Astrocyte (in vitro differentiated cells and primary cell): Measurements from ENCODE around the gene TNFRSF8. TPM values are rescaled to one million over a fixed set of nuclear protein-coding genes. Genes with fewer than 3 reads are reported as not detected.

ENCODE experiments used
- DNase-seq: peaks from one replicate; pipeline ENCODE4 v3.0.0-alpha.2; 2010; ENCODE audit warnings: low read depth
- FAIRE-seq: peaks from 2 replicates; lab custom pipeline; 2011; peaks lifted over from hg19 to GRCh38; lab: Jason Lieb, UNC
- H2AFZ ChIP-seq: 2 replicates; pipeline ENCODE4 v1.6.0; 2012; ENCODE audit warnings: low read depth, low read length, inconsistent platforms
- H3K27ac ChIP-seq: 2 replicates; pipeline ENCODE4 v1.5.1; 2011; ENCODE audit warnings: low read depth, low read length, inconsistent platforms
- H3K27me3 ChIP-seq: 2 replicates; pipeline ENCODE4 v1.6.0; 2011; ENCODE audit warnings: low read length, inconsistent platforms; ENCODE audit not compliant: insufficient read depth
- H3K36me3 ChIP-seq: 2 replicates; pipeline ENCODE4 v1.5.1; 2011; ENCODE audit warnings: low read length, inconsistent platforms; ENCODE audit not compliant: insufficient read depth
- H3K4me1 ChIP-seq: 2 replicates; pipeline ENCODE4 v1.5.1; 2011; ENCODE audit warnings: low read length, inconsistent platforms; ENCODE audit not compliant: insufficient read depth
- H3K4me2 ChIP-seq: 2 replicates; pipeline ENCODE4 v1.6.0; 2012; ENCODE audit warnings: low read length, inconsistent platforms
- H3K4me3 ChIP-seq: 2 replicates; pipeline ENCODE4 v1.5.1; 2011; ENCODE audit warnings: low read depth, mild to moderate bottlenecking, low read length, inconsistent platforms; ENCODE audit not compliant: insufficient read depth
- H3K79me2 ChIP-seq: 2 replicates; pipeline ENCODE4 v1.6.0; 2012; ENCODE audit warnings: mild to moderate bottlenecking, low read length, inconsistent platforms; ENCODE audit not compliant: insufficient read depth
- H3K9ac ChIP-seq: 2 replicates; pipeline ENCODE4 v1.6.0; 2012; ENCODE audit warnings: mild to moderate bottlenecking, low read length, inconsistent platforms
- H3K9me3 ChIP-seq: 2 replicates; pipeline ENCODE4 v1.5.1; 2012; ENCODE audit warnings: low read depth, mild to moderate bottlenecking, low read length, inconsistent platforms; ENCODE audit not compliant: insufficient read depth
- H4K20me1 ChIP-seq: 2 replicates; pipeline ENCODE4 v1.6.0; 2012; ENCODE audit warnings: low read length, inconsistent platforms; ENCODE audit not compliant: insufficient read depth
- H3K27ac Mint-ChIP-seq: one replicate; pipeline ENCODE4 v1.8.0; 2021; ENCODE audit warnings: mild to moderate bottlenecking, mixed read lengths; ENCODE audit not compliant: unreplicated experiment
- H3K27me3 Mint-ChIP-seq: one replicate; pipeline ENCODE4 v1.8.0; 2021; ENCODE audit warnings: low read depth, mixed read lengths; ENCODE audit not compliant: unreplicated experiment
- H3K36me3 Mint-ChIP-seq: one replicate; pipeline ENCODE4 v1.8.0; 2021; ENCODE audit warnings: low read depth, mixed read lengths; ENCODE audit not compliant: unreplicated experiment
- H3K4me1 Mint-ChIP-seq: one replicate; pipeline ENCODE4 v1.8.0; 2021; ENCODE audit warnings: low read depth, mixed read lengths; ENCODE audit not compliant: unreplicated experiment
- H3K4me3 Mint-ChIP-seq: one replicate; pipeline ENCODE4 v1.8.0; 2021; ENCODE audit warnings: mild to moderate bottlenecking, moderate library complexity, mixed read lengths; ENCODE audit not compliant: unreplicated experiment
- H3K9me3 Mint-ChIP-seq: one replicate; pipeline ENCODE4 v1.8.0; 2021; ENCODE audit warnings: mild to moderate bottlenecking, mixed read lengths; ENCODE audit not compliant: unreplicated experiment
- EZH2 ChIP-seq: IDR thresholded peaks from 2 replicates; pipeline ENCODE4 v1.6.1; 2012; ENCODE audit warnings: mild to moderate bottlenecking, low read length, inconsistent platforms; ENCODE audit not compliant: insufficient read depth
- total RNA-seq: library from RNA; stranded (reverse); gene quantifications from 2 replicates; pipeline ENCODE4 v1.2.1, GENCODE V29; 2021
- TF ChIP-seq, protein P1 (sequence below): IDR thresholded peaks from 2 replicates; pipeline ENCODE4 v1.5.1; 2011; ENCODE audit warnings: low read depth, mild to moderate bottlenecking, inconsistent platforms, low read length, moderate library complexity; ENCODE audit not compliant: insufficient read depth

TNFRSF8 gene
- total RNA-seq, 1 donor from 2014 or later, result 0.16 TPM

DNA sequence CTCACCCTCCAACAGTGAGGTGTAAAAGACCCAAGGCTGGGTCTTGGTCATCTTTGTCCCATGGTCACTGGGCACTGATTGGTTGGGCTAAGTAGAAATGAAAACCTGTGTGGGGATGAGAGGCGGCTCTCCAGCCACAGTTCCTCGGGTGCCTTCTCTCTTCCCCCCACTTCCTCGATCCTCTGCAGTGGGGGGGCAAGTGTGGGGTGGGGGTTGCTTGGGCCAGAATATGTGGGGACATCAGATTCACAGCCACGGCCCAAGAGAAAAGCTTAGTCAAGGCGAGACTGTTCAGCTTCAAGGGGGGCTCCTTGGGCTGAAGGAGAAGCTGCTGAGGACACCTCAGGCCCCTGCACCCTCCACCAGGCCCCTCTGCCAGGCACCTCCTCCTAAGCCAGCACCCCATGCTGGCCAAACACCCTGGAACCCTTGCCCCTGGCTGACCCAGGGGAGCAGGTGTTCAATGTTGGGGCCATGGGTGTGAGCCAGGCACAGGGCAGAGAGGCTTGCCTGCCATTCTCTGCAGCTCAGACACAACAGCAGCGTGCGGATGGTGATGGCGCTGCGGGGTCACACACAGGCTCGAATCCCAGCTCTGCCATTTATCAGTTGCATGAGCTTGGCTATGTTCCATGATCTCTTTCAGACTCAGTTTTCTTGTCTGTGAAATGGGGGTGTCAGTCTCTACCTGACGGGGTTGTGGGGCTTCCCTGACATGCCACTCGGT lies 82.7 kb downstream of the TNFRSF8 start:
- Histone ChIP-seq H4K20me1 (no peaks in the 10 kb centered on the region), H3K4me3 (no peak overlapping the region), H3K4me1 (peaks cover 10% of the 10 kb centered on the region), H3K27me3 (no peaks in the 10 kb centered on the region), H2AFZ (no peak overlapping the region), H3K79me2 (no peaks in the 10 kb centered on the region), H3K36me3 (no peaks in the 10 kb centered on the region), H3K9me3 (no peaks in the 10 kb centered on the region), H3K9ac (no peak overlapping the region), H3K27ac (no peak overlapping the region), H3K4me2 (no peak overlapping the region)
- no peaks in the 10 kb centered on the region for H3K36me3 Mint-ChIP-seq
- no peak overlapping the region for H3K27ac Mint-ChIP-seq
- H3K4me3 Mint-ChIP-seq, result no peak overlapping the region
- DNase-seq (no peak), FAIRE-seq (no peak)
- peaks cover 2% of the 10 kb centered on the region for H3K9me3 Mint-ChIP-seq
- H3K4me1 Mint-ChIP-seq, result peaks cover 7% of the 10 kb centered on the region
- peaks cover 37% of the 10 kb centered on the region for H3K27me3 Mint-ChIP-seq
- TF ChIP-seq EZH2, result no peak
- TF ChIP-seq, protein P1, sequence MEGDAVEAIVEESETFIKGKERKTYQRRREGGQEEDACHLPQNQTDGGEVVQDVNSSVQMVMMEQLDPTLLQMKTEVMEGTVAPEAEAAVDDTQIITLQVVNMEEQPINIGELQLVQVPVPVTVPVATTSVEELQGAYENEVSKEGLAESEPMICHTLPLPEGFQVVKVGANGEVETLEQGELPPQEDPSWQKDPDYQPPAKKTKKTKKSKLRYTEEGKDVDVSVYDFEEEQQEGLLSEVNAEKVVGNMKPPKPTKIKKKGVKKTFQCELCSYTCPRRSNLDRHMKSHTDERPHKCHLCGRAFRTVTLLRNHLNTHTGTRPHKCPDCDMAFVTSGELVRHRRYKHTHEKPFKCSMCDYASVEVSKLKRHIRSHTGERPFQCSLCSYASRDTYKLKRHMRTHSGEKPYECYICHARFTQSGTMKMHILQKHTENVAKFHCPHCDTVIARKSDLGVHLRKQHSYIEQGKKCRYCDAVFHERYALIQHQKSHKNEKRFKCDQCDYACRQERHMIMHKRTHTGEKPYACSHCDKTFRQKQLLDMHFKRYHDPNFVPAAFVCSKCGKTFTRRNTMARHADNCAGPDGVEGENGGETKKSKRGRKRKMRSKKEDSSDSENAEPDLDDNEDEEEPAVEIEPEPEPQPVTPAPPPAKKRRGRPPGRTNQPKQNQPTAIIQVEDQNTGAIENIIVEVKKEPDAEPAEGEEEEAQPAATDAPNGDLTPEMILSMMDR, result no peak

DNA sequence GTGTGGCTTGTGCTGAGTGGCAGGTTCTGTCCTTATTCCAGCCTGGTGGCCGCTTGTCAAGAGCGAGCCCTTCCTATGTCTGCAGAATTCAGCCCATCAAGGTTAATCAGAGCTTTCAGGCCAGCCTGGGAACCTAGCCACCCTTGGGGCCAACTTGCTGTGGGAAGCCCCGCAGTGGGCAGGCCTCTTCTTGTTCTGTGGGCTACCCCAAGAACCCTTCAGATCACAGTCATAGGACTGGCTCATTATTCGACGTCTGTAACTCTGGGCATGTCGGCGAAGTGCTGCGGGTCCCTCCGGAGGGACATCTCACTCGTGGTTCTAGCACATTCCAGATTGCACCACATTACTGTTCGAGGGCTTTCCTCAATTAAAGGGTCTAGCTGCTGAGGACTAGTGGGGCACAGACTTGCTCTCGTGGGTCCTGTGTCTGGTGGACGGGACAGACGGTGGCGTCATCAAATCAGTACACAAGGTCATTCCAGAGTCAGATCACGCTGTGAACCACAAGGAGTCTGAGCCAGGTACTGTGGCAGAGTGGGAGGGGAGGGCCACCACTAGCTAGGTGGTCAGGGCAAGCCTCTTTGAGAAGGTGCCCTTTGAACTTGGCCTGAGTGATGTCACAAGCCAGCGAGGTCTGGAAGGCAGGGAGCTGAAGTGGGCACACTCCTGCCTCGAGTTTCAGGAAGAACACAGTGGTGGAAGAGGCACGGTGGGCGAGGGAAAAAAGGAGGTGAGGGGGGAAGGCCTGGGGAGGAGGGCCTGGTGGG lies 83.4 kb downstream of the TNFRSF8 start:
- Histone ChIP-seq H3K27me3 (no peaks in the 10 kb centered on the region), H3K4me2 (no peak overlapping the region), H3K27ac (no peak overlapping the region), H2AFZ (no peak overlapping the region), H3K36me3 (no peaks in the 10 kb centered on the region), H4K20me1 (no peaks in the 10 kb centered on the region), H3K9ac (no peak overlapping the region), H3K79me2 (no peaks in the 10 kb centered on the region), H3K4me3 (no peak overlapping the region), H3K4me1 (peaks cover 10% of the 10 kb centered on the region), H3K9me3 (no peaks in the 10 kb centered on the region)
- Mint-ChIP-seq H3K4me3 (no peak overlapping the region), H3K36me3 (peaks cover 4% of the 10 kb centered on the region), H3K27me3 (peaks cover 36% of the 10 kb centered on the region), H3K9me3 (peaks cover 6% of the 10 kb centered on the region), H3K4me1 (peaks cover 7% of the 10 kb centered on the region), H3K27ac (no peak overlapping the region)
- DNase-seq (no peak), FAIRE-seq (no peak)
- TF ChIP-seq, protein P1, result no peak
- TF ChIP-seq EZH2, result no peak

DNA sequence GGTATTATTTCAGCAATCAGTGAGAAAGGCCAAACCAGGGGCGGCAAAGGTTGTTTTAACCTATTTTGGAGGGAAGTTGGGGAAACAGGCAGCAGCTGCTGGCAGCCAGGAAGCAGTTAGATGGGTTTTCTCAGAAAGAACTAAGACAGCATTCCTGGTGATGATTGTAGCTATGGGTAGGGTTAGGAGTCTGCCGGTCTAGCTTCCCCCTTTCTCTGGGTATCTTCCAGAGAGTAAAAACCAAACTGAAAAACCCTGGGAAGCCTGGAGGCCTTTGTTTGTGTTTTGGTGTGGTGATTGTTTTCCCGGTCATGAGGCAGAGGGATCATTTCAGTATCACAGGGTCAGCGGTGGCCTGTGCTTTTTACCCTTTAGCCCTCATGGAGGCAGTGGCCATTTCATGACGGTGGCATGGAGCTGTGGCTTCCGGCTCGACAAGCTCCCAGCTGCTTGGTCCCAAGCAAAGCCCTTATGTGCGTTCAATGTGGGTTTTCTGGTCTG lies 84.1 kb downstream of the TNFRSF8 start:
- Histone ChIP-seq H3K9me3 (no peaks in the 10 kb centered on the region), H3K4me2 (no peak overlapping the region), H3K4me1 (peaks cover 10% of the 10 kb centered on the region), H4K20me1 (no peaks in the 10 kb centered on the region), H3K27ac (no peak overlapping the region), H3K4me3 (no peak overlapping the region), H3K27me3 (no peaks in the 10 kb centered on the region), H3K9ac (no peak overlapping the region), H3K36me3 (no peaks in the 10 kb centered on the region), H3K79me2 (no peaks in the 10 kb centered on the region), H2AFZ (no peak overlapping the region)
- TF ChIP-seq, protein P1, result no peak
- TF ChIP-seq EZH2, result no peak
- H3K4me3 Mint-ChIP-seq, result no peak overlapping the region
- H3K36me3 Mint-ChIP-seq, result peaks cover 4% of the 10 kb centered on the region
- H3K4me1 Mint-ChIP-seq, result peaks cover 7% of the 10 kb centered on the region
- FAIRE-seq (no peak), DNase-seq (no peak)
- no peak overlapping the region for H3K27ac Mint-ChIP-seq
- H3K27me3 Mint-ChIP-seq, result peaks cover 39% of the 10 kb centered on the region
- H3K9me3 Mint-ChIP-seq, result peaks cover 6% of the 10 kb centered on the region
